ENCODE data around the gene PRDX2.
A peak's percentile ranks its signal among the peaks of the same experiment; 100 is the strongest.
"Not testable (repeated sequence)": the region's sequence is repeated elsewhere in the genome, so short reads cannot be mapped to it uniquely, and the experiment has no call there.

PRDX2 gene

GRCh38 chr19:12833738-12834565 lies 32.4 kb upstream of the PRDX2 start:
- DNase-seq: peak; percentile 30
- in situ Hi-C loops (cut with HindIII; ENCODE audit: low pct_ligation_motif_present, low pct_unique_long_range_greater_than_20kb, low sequenced_read_pairs): no loop called here

DNA sequence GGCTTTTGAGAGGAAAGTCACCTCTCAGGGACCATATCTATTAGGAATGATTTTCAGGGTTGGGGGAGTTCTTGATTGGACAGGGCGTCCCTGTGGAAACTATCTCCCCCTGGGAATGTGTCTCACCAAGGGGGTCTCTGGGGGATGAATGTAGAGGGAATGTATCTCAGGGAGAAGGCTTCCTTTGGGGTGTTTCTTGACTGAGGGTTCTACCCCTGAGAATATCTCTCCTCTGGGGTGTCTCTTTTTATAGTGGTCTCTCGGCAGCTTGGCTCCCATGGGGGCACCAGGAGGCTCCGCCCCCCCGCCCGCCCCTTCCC lies 31.8 kb upstream of the PRDX2 start:
- no peak for DNase-seq
- in situ Hi-C loops (cut with HindIII; ENCODE audit: low pct_ligation_motif_present, low pct_unique_long_range_greater_than_20kb, low sequenced_read_pairs): no loop called here

DNA sequence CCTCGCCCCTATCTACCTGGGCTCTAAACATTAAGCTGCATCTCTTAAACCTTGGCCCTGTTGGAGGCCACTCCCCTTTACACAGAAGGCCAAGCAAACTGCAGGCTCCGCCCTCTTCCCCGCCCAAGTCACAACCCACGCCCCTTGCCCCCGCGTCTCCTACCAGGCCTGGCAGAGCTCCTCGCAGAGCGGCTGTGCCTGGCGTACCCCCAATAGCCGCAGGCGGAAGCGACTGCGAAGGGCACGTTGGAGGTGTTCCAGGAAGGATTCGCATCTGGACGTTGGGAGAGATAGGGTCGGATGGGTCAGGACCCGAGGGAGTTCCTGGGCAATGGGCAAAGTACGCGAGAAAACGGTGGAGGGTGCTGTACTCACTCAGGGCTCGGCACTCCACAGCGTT lies 26.9 kb upstream of the PRDX2 start:
- in situ Hi-C loops (cut with HindIII; ENCODE audit: low pct_ligation_motif_present, low pct_unique_long_range_greater_than_20kb, low sequenced_read_pairs): no loop called here
- no peak for DNase-seq

GRCh38 chr19:12825254-12826131 lies 23.9 kb upstream of the PRDX2 start:
- DNase-seq: no peak
- in situ Hi-C loops (cut with HindIII; ENCODE audit: low pct_ligation_motif_present, low pct_unique_long_range_greater_than_20kb, low sequenced_read_pairs): no loop called here

DNA sequence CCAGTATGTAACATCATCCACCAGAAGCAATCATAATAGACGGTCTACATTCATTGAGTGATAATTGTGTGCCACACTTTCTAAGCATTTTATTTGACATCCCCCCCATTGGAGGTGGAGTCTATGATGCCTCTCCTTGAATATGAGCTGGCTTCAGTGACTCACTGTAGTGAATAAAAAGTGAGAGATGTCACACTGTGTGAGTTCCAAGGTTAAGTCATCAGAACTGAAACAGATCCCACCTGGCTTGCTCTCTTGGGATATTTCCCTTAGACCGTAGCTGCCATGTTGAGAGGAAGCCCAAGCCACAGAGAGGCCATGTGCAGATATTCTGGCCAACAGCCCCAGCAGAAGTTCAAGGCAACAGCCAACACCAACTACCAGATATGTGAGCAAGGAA lies 20.2 kb upstream of the PRDX2 start:
- DNase-seq: no peak
- in situ Hi-C loops (cut with HindIII; ENCODE audit: low pct_ligation_motif_present, low pct_unique_long_range_greater_than_20kb, low sequenced_read_pairs): no loop called here

DNA sequence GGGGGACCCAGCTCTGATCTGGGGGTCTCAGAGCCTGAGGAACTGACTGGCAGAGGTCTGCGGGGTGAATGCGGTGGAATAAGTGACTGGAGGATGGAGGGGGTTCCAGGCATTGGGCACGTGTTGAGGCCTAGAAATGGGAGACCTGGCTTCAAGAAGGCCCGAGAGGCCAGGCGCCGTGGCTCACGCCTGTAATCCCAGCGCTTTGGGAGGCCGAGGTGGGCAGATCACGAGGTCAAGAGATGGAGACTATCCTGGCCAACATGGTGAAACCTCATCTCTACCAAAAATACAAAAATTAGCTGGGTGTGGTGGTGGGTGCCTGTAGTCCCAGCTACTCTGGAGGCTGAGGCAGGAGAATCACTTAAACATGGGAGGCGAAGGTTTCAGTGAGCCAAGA lies 16.2 kb upstream of the PRDX2 start:
- DNase-seq; in situ Hi-C loops (cut with HindIII; ENCODE audit: low pct_ligation_motif_present, low pct_unique_long_range_greater_than_20kb, low sequenced_read_pairs): not testable (repeated sequence)

DNA sequence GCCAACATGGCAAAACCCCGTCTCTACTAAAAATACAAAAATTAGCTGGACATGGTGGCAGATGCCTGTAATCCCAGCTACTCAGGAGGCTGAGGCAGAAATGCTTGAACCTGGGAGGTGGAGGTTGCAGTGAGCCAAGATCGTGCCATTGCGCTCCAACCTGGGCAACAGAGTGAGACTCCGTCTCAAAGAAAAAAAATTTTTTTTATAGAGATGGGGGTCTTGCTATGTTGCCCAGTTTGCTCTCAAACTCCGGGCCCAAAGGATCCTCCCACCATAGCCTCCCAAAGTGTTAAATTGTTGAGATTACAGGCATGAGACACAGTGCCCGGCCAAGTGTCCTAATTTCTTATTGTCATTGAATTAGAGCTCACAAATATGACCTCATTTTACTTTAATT lies 15.6 kb upstream of the PRDX2 start:
- DNase-seq; in situ Hi-C loops (cut with HindIII; ENCODE audit: low pct_ligation_motif_present, low pct_unique_long_range_greater_than_20kb, low sequenced_read_pairs): not testable (repeated sequence)

GRCh38 chr19:12815088-12815487 lies 13.5 kb upstream of the PRDX2 start:
- in situ Hi-C loops (cut with HindIII; ENCODE audit: low pct_ligation_motif_present, low pct_unique_long_range_greater_than_20kb, low sequenced_read_pairs): no loop called here
- no peak for DNase-seq

DNA sequence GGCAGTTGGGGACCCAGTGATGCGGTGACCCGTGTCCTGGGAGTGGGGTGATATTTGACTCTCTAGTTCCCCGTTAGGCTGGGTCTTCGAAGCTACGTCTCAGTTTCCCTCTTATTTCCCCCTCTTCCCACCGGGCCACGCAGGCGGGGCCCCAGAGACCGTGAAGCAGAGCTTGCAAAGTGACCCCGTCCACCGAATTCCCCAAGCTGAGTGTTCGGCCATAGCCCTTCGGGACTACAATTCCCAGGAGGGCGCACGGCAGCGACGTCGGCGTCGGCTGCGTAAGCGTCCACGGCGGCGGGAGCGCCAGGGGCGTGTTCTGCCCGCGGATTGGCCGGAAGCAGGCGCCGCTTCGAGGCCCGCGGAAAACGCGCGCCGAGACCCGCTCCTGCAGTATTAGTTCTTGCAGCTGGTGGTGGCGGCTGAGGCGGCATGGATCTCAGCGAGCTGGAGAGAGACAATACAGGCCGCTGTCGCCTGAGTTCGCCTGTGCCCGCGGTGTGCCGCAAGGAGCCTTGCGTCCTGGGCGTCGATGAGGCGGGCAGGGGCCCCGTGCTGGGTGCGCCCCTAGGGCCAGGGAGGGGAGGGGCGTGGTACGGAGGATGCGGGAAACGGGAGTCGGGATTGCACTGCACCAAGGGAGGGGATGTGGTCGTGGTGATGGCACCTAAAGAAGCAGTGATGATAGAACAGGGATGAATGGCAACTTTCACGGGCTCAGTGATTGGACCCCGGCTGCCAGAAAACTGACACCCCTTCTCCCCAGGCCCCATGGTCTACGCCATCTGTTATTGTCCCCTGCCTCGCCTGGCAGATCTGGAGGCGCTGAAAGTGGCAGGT lies 4.9 kb upstream of the PRDX2 start, which contains the start of gene RNASEH2A:
RNASEH2A (plus strand) TSS at position 343 of the 840 bp plus-strand sequence; CDS start at position 433, 90 bp downstream.
- DNase-seq: peak; percentile 90
- in situ Hi-C loops (cut with HindIII; ENCODE audit: low pct_ligation_motif_present, low pct_unique_long_range_greater_than_20kb, low sequenced_read_pairs): no loop called here

DNA sequence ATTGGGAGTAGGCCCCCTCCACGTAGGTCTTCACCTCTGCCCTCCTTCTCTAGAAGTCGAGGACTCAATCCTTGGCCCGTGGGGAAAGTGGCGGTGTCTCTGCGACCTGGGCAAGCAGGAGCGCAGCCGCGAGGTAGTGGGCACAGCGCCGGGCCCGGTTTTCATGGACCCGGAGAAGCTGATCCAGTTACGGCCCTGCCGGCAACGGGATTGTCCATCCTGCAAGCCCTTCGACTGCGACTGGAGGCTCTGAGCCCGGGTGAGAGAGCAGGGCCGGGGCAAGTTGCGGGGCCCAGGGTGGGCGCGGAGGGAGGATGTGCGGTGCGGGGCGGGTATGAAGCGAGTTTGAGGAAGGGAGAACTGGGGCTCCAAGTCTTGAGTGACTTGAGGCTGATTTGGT lies 2.5 kb upstream of the PRDX2 start:
- DNase-seq: no peak
- in situ Hi-C loops (cut with HindIII; ENCODE audit: low pct_ligation_motif_present, low pct_unique_long_range_greater_than_20kb, low sequenced_read_pairs): no loop called here

- in situ Hi-C loops (cut with HindIII; ENCODE audit: low pct_ligation_motif_present, low pct_unique_long_range_greater_than_20kb, low sequenced_read_pairs): no loop called here
- no peak for DNase-seq
Measured at GRCh38 chr19:12802267-12803106, 887 bp upstream of the PRDX2 start.

GRCh38 chr19:12800923-12801465 lies 606 bp downstream of the PRDX2 start:
- in situ Hi-C loops (cut with HindIII; ENCODE audit: low pct_ligation_motif_present, low pct_unique_long_range_greater_than_20kb, low sequenced_read_pairs): no loop called here
- no peak for DNase-seq

- in situ Hi-C loops (cut with HindIII; ENCODE audit: low pct_ligation_motif_present, low pct_unique_long_range_greater_than_20kb, low sequenced_read_pairs): no loop called here
- DNase-seq: no peak
Measured at GRCh38 chr19:12800466-12800770, 1.2 kb downstream of the PRDX2 start.

DNA sequence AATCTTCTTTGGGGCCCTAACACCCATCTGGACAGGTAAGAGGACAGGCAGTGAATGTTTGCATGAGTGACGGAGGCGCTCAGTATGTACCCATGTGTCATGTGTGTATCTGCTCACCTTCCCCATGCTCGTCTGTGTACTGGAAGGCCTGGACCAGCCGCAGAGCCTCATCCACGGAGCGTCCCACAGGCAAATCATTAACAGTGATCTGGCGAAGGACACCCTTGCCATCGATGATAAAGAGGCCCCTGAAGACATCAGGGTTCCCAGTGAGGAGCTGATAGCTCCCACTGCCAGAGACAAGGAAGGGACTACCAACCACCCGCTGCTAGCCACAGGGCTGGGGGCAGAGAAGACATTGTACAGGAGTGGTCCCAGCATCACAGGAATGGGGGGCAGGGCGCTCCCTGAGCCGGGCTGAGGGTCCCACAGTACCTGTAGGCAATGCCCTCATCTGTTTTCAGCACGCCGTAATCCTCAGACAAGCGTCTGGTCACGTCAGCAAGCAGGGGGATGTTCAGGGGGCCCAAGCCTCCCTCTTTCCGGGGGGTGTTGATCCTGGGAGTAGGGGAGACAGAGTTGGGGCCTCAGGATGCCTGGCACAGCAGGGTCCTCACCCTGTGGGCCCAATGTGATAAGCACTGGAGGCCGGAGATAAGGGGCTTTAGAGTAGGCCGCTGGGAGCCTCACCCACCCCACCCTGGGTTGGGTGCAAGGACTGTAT lies 1.7 kb downstream of the PRDX2 start:
- in situ Hi-C loops (cut with HindIII; ENCODE audit: low pct_ligation_motif_present, low pct_unique_long_range_greater_than_20kb, low sequenced_read_pairs): no loop called here
- DNase-seq: no peak

GRCh38 chr19:12797607-12798006 lies 4.0 kb downstream of the PRDX2 start:
- DNase-seq; in situ Hi-C loops (cut with HindIII; ENCODE audit: low pct_ligation_motif_present, low pct_unique_long_range_greater_than_20kb, low sequenced_read_pairs): not testable (repeated sequence)

- in situ Hi-C loops (cut with HindIII; ENCODE audit: low pct_ligation_motif_present, low pct_unique_long_range_greater_than_20kb, low sequenced_read_pairs): no loop called here
- DNase-seq: no peak
Measured at GRCh38 chr19:12797141-12797587, 4.4 kb downstream of the PRDX2 start.
